ENCODE data around the gene NOP10. TPM values are rescaled to one million over a fixed set of nuclear protein-coding genes. Genes with fewer than 3 reads are reported as not detected.
A peak's percentile ranks its signal among the peaks of the same experiment; 100 is the strongest.
"Not testable (repeated sequence)": the region's sequence is repeated elsewhere in the genome, so short reads cannot be mapped to it uniquely, and the experiment has no call there.

The NOP10 gene
- total RNA-seq (2021), result 109 and 162 TPM in 2 replicates
- Bru-seq, nascent RNA, result percentile 86 among the genes with signal in this experiment
- BruChase-seq, experiment 1, labeled RNA remaining after a 2-hour chase, result percentile 94 among the genes with signal in this experiment
- BruChase-seq, experiment 2, labeled RNA remaining after a 6-hour chase, result percentile 98 among the genes with signal in this experiment
- long read RNA-seq, transcript NOP10-201 (2 exons, 554 nt), result major isoform, 340 of 350 reads
- long read RNA-seq, partial matches to known transcripts, result 3 of 350 reads
- long read RNA-seq, other reads (novel, unspliced or antisense), result 7 of 350 reads

DNA sequence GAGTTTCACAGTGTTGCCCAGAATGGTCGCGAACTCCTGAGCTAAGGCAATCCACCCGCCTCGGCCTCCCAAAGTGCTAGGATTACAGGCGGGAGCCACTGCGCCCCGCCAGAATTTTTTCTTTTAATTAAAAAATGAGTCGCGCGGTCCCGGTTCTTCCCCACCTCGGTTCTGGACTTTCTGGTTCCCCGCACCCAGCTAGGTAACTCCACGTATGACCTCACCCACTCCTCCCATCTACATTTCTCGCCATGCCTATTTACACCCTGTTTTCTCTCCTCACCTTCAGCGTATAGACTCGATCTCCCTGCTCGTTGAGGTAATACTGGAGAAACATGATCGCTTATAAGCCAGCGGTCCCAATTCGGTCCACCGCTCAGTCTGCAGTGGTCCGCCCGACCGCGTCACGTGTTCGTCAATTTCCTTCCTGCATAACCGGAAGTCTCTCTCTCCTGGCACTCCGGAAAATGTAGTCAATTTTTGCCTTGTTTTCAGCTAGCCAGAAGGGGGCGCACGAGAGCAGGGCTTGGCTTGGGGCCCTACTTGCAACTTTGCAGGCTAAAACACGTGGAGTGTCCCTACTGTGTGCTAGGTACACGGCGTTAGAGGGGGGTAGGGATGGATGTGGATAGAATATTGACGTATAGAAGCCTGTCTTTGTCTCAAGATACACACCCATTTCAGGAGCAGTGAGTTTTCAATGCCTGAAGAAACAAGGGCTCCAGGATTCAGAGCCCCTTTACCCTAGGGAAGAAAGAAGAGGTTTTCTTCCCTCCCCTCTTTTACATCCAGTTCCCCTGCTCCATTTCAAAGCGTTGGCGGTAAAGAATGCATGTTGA, at the start of gene NOP10, which contains the start of gene NUTM1:
NOP10 (minus strand) TSS at position 400 of the 839 bp plus-strand sequence; CDS start at position 337, 63 bp downstream.
NUTM1 (plus strand) TSS at position 579 of the 839 bp plus-strand sequence. CDS start 382 bp downstream, outside the sequence.
- Histone ChIP-seq H3K4me2 (peak within 1 kb of the TSS; percentile 73), H3K27ac (peak within 1 kb of the TSS; percentile 81), H4K20me1 (ENCODE audit: insufficient read depth) (no peaks in the 10 kb centered on the region), H3K9me3 (ENCODE audit: insufficient read depth, low read depth) (no peaks in the 10 kb centered on the region), H3K79me2 (ENCODE audit: low read depth) (peaks cover 21% of the 10 kb centered on the region), H3K4me1 (replicated peaks; ENCODE audit: insufficient read depth) (peaks cover 11% of the 10 kb centered on the region; the same call in 1 of the 2 replicates), H3K9me2 (ENCODE audit: insufficient read depth) (no peaks in the 10 kb centered on the region), H2AFZ (peak within 1 kb of the TSS; percentile 87), H3K4me3 (peak within 1 kb of the TSS; percentile 83), H3K36me3 (ENCODE audit: low read depth) (peaks cover 5% of the 10 kb centered on the region; the same call in 1 of the 2 replicates), H3K27me3 (ENCODE audit: insufficient read depth, low read depth) (no peaks in the 10 kb centered on the region), H3F3A (ENCODE audit: insufficient read depth, low read depth) (peaks cover 17% of the 10 kb centered on the region)
- peak; percentile 79 to 86 for DNase-seq
- ChIA-PET CTCF (interaction anchor here (1.5 kb wide), 1 partner anchor 17 kb away, joined by 3 read pairs; no protein-coding TSS in a partner anchor), POLR2A (ENCODE audit: unreplicated experiment) (interaction anchor here (0.5 kb wide), 1 partner anchor 584 kb away, joined by 4 read pairs; no protein-coding TSS in a partner anchor)
- no TSS peak for BruUV-seq (replicated peaks)
- intact Hi-C loops (cut with micrococcal nuclease; ENCODE audit: unreplicated experiment), result loop anchor here (1.0 kb wide), 2 partner anchors 23 to 104 kb away; no protein-coding TSS in a partner anchor
- TF ChIP-seq, protein P1, sequence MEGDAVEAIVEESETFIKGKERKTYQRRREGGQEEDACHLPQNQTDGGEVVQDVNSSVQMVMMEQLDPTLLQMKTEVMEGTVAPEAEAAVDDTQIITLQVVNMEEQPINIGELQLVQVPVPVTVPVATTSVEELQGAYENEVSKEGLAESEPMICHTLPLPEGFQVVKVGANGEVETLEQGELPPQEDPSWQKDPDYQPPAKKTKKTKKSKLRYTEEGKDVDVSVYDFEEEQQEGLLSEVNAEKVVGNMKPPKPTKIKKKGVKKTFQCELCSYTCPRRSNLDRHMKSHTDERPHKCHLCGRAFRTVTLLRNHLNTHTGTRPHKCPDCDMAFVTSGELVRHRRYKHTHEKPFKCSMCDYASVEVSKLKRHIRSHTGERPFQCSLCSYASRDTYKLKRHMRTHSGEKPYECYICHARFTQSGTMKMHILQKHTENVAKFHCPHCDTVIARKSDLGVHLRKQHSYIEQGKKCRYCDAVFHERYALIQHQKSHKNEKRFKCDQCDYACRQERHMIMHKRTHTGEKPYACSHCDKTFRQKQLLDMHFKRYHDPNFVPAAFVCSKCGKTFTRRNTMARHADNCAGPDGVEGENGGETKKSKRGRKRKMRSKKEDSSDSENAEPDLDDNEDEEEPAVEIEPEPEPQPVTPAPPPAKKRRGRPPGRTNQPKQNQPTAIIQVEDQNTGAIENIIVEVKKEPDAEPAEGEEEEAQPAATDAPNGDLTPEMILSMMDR (conservative IDR thresholded peaks at IDR 0.05), result peak; percentile 93
- TF ChIP-seq EZH2 (IDR thresholded peaks at IDR 0.05; ENCODE audit: low read depth), result no peak

DNA sequence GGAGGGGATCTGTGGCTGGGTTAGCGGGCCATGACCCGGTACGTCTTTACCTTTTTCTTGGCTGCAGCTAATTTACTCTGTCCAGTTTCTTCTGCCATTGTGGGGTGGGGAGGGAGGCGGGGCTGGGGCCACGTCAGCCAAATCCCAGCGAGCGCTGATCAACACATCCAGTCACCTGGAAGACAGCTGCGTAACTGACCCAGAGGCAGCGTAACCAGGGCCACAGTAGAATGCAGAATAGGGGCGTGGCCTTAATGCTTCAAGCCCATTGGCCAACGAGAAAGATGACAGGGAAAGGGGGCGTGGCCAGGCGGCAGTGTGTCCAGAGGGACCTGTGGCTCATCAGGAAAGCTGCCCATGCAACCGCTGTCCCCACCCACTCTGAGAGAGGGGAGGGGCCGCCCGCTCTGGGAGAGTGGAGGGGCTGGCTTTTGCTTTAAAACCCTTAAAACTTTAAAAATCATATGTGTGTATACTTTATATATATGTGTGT, 46.7 kb upstream of the NOP10 start:
- H3K4me2 ChIP-seq; CTCF ChIA-PET; H3K9me2 ChIP-seq (ENCODE audit: insufficient read depth); H3K9me3 ChIP-seq (ENCODE audit: insufficient read depth, low read depth); H3K79me2 ChIP-seq (ENCODE audit: low read depth); H3K4me3 ChIP-seq; intact Hi-C loops (cut with micrococcal nuclease; ENCODE audit: unreplicated experiment); H3K27ac ChIP-seq; H4K20me1 ChIP-seq (ENCODE audit: insufficient read depth); H3K27me3 ChIP-seq (ENCODE audit: insufficient read depth, low read depth); H3K36me3 ChIP-seq (ENCODE audit: low read depth); H2AFZ ChIP-seq; POLR2A ChIA-PET (ENCODE audit: unreplicated experiment); BruUV-seq (replicated peaks); H3K4me1 ChIP-seq (replicated peaks; ENCODE audit: insufficient read depth); DNase-seq; H3F3A ChIP-seq (ENCODE audit: insufficient read depth, low read depth): not testable (repeated sequence)

DNA sequence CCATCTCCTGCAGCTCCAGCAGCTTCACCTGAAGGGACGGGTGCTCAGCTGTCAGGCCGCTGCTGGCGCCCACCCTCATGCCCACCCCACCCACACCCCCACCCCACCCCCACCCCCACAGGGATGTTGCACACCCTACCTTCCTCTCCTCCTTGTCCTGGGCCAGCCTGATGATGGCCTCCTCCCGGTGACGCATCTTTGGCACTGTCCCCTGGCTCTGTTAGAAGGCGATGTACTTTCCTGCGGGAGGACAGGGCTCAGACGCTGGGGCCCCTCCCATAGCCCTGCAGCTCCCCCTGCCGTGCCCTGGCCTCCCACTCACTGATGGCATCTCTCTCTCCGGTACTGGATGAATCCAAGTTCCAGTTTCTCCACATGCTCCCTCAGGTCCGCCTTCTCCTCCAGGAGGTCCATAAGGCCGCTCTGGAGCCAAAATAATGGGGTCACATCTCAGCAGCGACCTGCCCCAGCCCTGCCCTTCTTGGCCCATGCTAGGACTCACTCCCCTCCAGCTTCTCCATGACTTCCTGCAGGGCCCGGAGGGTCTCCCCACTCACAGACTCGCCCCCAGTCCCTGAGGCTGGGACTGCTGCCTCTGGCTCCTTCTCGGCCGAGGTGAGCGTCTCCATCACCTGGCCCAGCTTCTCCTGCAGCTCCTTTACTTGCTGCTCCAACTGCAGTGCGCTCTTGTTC, 39.0 kb upstream of the NOP10 start:
- H3K27ac ChIP-seq; POLR2A ChIA-PET (ENCODE audit: unreplicated experiment): not testable (repeated sequence)

DNA sequence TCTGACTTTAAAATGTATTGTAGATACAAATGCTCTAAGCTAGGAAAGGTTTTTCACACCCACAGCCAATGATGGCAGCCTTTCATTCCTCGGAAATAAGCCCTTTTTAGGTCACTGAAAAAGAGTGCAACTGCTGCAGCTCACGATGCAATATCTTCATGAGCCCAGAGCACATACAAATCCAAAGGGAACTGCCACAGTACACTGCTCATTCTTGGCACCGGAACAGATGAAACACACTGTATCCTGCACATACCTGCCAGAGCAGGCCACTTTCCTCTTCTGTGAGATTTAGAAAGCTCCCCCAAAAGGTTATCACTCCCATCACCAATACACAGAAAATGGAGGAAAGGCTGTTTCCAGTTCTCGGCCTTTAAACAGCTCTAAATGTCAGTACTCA, 37.6 kb upstream of the NOP10 start:
- BruUV-seq (replicated peaks); H3K27me3 ChIP-seq (ENCODE audit: insufficient read depth, low read depth); H3K9me3 ChIP-seq (ENCODE audit: insufficient read depth, low read depth); H3K27ac ChIP-seq; H3K36me3 ChIP-seq (ENCODE audit: low read depth); H3F3A ChIP-seq (ENCODE audit: insufficient read depth, low read depth); POLR2A ChIA-PET (ENCODE audit: unreplicated experiment); intact Hi-C loops (cut with micrococcal nuclease; ENCODE audit: unreplicated experiment); H3K4me2 ChIP-seq; H3K79me2 ChIP-seq (ENCODE audit: low read depth); H3K4me3 ChIP-seq; H4K20me1 ChIP-seq (ENCODE audit: insufficient read depth); H3K4me1 ChIP-seq (replicated peaks; ENCODE audit: insufficient read depth); H2AFZ ChIP-seq; CTCF ChIA-PET; DNase-seq; H3K9me2 ChIP-seq (ENCODE audit: insufficient read depth): not testable (repeated sequence)

More for the DNA sequence above, 39.0 kb upstream of the NOP10 start:
- H3K79me2 ChIP-seq (ENCODE audit: low read depth); H2AFZ ChIP-seq; intact Hi-C loops (cut with micrococcal nuclease; ENCODE audit: unreplicated experiment); H3K9me2 ChIP-seq (ENCODE audit: insufficient read depth); DNase-seq; H3K4me3 ChIP-seq; H3K4me1 ChIP-seq (replicated peaks; ENCODE audit: insufficient read depth); H3K27me3 ChIP-seq (ENCODE audit: insufficient read depth, low read depth); BruUV-seq (replicated peaks); H3F3A ChIP-seq (ENCODE audit: insufficient read depth, low read depth); H3K4me2 ChIP-seq; H3K36me3 ChIP-seq (ENCODE audit: low read depth); H3K9me3 ChIP-seq (ENCODE audit: insufficient read depth, low read depth); H4K20me1 ChIP-seq (ENCODE audit: insufficient read depth); CTCF ChIA-PET: not testable (repeated sequence)

All from PC-9 (cell line).